ENCODE results near the gene CETP.
A peak's percentile ranks its signal among the peaks of the same experiment; 100 is the strongest.

CETP gene, protein sequence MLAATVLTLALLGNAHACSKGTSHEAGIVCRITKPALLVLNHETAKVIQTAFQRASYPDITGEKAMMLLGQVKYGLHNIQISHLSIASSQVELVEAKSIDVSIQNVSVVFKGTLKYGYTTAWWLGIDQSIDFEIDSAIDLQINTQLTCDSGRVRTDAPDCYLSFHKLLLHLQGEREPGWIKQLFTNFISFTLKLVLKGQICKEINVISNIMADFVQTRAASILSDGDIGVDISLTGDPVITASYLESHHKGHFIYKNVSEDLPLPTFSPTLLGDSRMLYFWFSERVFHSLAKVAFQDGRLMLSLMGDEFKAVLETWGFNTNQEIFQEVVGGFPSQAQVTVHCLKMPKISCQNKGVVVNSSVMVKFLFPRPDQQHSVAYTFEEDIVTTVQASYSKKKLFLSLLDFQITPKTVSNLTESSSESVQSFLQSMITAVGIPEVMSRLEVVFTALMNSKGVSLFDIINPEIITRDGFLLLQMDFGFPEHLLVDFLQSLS

DNA sequence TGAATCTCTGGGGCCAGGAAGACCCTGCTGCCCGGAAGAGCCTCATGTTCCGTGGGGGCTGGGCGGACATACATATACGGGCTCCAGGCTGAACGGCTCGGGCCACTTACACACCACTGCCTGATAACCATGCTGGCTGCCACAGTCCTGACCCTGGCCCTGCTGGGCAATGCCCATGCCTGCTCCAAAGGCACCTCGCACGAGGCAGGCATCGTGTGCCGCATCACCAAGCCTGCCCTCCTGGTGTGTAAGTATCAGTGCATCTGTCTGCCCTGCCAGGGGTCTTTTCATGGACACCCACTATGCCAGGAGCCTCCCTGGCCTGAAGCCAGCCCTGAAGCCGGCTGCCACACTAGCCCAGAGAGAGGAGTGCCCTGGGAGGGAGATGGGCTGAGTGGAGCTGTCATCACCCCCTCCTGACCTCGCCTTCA, at the start of gene CETP:
CETP (plus strand) TSS at position 100 of the 431 bp plus-strand sequence; CDS start at position 130, 30 bp downstream.
- no peak for DNase-seq

DNA sequence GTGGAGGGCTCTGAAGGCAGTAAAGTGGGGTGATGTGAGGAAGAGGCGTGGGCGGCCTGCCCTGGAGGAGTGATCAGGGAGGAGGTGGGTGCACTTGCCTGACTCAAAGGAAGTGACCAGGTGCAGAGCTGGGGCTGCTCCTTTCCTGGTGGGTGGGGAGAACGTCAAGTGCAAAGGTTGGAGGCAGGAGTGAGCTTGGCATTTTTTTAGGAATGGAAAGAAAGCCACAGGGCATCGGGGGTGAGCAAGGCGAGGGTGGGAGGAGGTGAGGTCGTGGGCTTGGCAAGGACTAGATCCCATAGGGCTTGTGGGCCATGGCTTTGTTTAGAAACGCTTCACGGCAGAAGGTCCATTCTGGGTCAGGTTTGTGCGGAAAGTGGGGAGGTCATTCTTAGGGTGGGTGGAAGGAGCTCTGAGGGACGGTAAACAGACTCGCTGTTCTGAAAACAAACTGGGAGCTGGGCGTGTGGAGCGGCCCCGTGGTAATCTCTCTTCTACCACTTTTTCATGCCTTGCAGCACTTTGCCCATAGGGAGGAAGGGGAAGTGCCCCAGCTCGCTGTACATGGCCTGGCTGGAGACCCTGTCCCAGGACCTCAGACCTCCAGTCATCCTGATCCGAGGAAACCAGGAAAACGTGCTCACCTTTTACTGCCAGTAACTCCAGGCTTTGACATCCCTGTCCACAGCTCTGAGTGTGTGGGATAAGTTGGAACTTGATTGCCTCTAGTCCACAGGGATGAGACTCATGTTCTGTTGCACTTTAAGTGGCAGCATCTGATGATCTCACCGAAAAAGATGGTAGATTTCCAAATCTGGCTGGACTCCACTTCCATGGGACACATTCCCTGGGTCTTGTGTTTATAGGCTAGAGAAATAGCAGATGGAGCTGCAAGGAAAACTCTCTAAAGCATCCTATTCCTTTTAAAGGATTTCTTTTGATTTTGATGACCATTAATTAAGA, 48.7 kb upstream of the CETP start:
- no peak for DNase-seq

DNA sequence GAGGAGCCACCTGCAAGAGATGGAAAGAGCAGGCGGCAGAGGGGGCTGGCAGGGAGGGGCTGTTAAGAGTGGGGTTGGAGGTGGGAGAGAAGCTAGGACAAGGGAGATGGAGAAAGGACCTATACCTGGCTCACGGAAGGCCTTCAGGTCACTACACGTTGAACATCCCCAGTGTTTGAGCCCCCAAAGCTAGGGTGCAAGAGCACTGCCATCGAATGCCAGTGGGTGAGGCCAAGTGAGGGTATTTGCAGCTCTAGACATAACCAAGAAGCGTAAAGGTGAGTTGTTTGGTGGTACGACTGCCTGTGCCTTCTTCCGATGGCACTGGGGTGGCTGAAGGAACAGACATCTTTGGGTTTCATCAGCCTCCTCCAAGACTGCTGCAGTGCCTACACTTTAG, 46.9 kb upstream of the CETP start:
- no peak for DNase-seq

- DNase-seq: no peak
These were observed 46.2 kb upstream of the CETP start for GRCh38 chr16:56915336-56916119.

DNA sequence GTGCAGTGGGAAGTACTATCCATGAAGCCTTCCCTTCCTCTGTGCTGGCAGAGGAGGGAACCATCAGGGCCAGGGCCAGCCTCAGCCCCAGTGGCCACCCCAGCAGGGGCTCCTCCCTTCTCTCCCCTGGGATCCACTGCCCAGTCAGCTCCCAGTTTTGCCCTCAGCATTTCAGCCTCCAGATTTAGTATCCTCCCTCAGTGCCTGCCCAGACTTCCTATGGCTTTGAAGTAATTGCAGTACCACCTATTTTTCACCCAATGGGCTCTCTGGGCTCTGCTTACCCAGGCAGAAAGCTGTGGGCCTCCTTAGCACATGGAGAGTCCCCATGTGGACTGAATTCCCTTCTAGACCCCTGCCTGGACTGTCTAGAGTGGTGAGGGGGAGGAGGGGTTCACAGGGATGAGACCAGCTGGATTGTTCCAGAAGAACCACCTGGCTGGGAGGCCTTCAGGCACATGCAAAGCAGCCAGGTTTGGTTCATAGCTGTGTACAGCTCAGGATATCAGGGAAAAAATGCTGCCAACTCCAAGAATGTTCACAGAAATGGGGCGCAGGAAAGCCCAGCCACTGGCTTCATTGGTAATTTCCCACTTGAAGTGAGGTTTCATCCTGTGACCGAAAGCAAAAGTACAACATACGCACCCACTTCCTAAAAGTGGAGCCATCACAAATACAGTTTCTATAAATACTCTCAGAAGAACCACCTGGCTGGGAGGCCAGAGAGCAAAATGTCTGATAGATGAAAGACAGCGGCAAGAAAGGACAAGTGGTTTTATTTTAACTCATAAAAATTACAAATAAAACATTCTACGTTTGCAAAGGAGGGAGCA, 45.0 kb upstream of the CETP start:
- peak; percentile 17 for DNase-seq

- DNase-seq: no peak
These were observed 43.2 kb upstream of the CETP start for GRCh38 chr16:56918467-56919012.

DNA sequence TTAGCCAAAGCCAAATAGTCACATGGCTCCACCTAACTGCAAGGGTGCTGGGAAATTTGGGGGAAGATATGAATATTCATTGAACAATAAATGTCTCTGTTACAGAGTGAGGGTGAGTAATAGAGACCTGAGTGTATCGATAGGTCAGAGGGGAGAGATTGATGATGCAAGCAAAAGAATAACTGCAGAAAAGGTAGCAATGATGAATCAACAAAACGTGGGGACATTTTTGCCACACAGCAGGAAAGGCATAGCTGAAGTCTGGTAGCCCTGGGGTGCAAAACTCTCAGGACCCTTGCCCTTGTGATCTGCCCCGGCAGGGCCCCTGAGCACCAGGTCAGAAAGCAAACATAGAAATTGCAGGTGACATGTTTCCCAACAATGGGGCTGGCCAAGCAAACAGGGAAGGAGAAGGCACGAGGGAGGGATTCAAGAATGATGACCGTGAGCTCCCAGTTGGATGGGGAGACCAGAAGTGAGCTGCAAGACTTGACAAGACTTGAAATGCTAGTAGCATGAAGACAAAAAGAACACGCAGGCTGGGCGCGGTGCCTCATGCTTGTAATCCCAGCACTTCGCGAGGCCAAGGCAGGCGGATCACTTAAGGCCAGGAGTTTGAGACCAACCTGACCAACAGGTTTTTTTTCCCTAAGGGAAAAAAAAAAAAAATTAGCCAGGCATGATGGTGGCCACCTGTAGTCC, 42.5 kb upstream of the CETP start:
- no peak for DNase-seq

DNA sequence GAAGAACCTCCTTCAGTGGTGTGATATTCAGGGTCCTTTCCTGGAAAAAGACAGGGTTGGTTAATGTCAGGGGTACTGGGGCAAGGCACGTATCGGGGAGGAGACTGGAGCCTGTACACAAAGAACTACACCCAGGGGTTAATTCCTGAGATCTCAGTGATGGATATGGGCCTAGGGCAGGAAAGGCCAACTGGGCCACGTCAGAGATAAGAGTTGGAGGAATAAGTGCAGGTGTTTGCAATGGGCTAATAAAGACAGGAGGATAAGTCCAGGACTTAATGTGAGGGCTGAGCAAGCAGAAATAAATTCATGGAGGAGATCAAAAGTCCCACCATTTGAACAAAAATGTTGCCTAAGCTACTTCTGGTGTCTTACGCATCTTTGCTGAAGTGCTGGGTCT, 40.2 kb upstream of the CETP start:
- no peak for DNase-seq

DNA sequence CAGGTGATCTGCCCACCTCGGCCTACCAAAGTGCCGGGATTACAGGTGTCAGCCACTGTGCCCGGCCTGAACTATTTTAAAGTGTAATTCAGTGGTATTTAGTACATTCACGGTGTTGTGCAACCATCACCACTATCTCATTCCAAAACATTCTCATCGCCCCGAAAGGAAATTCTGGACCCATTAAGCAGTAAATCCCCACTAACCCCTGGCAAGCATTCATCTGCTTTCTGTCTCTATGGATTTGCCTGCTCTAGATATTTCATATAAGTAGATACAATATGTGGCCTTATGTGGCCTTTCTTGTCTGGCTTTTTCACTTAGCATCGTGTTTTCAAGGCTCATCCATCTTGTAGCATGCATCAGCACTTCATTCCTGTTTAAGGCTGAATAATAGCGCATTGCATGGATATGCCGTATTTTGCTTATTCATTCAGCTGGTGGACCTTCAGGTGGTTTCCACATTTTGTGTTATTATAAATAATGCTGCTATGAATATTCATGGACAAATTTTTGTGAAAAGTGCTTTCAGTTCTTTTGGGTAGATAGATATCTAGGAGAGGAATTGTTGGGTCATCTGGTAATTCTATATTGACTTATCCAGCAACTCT, 38.2 kb upstream of the CETP start:
- no peak for DNase-seq

DNA sequence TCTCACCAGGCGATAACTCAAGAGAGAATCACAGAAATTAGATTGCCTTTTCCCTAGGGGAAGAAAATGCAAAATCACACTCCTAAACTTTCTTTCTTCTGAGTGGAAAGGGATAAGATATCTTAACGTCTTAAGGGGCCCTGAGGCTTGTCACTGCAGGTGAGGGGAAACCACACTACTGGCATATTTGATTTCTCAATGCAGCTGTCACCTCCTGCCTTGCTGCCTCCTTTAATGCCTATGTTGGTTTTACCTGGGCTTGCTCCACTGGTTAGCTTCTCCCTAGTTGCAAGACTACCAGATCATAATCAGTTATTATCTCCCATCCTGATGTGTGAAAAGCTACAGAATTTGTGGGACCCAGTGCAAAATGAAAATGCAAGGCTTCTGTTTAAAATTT, 34.3 kb upstream of the CETP start:
- DNase-seq: no peak

GRCh38 chr16:56929639-56930038, 32.1 kb upstream of the CETP start:
- DNase-seq: no peak

GRCh38 chr16:56930486-56931270, 31.1 kb upstream of the CETP start:
- DNase-seq: no peak

GRCh38 chr16:56931271-56931891, 30.4 kb upstream of the CETP start:
- no peak for DNase-seq

DNA sequence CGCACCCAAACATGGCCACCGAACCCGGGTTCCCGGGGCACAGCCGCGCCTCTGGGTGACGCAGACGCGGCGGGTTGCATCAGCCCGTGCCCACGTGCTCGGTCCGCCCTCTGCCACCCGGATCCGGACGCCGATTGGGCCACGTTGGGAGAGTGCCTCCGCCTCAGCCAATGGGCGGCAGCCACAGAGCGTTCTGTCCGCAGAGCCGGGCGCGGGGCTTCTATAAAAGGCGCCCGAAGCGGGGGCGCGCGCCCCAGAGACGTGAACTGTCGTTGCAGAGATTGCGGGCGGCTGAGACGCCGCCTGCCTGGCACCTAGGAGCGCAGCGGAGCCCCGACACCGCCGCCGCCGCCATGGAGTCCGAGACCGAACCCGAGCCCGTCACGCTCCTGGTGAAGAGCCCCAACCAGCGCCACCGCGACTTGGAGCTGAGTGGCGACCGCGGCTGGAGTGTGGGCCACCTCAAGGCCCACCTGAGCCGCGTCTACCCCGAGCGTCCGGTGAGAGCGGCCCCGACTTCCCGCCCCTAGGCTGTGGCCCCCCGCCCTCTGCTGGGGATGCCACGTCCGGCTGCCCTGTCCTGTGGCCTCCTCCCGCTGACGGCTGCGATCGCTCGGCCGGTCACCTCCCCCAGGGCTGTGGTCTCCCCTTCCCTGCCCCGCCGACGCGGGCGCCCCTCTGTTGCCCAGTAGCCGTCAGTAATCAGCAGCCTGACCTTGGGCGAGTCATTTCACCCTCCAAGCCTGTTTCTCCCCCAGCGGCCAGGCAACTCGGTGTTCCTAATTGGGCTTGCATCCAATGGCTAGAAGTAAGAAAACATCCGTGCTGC, 29.6 kb upstream of the CETP start, which contains the start of gene HERPUD1:
HERPUD1 (plus strand) TSS at position 251 of the 829 bp plus-strand sequence; CDS start at position 354, 103 bp downstream.
- DNase-seq: peak; percentile 98

- peak; percentile 46 for DNase-seq
These were observed 28.8 kb upstream of the CETP start for GRCh38 chr16:56932721-56933619.

DNA sequence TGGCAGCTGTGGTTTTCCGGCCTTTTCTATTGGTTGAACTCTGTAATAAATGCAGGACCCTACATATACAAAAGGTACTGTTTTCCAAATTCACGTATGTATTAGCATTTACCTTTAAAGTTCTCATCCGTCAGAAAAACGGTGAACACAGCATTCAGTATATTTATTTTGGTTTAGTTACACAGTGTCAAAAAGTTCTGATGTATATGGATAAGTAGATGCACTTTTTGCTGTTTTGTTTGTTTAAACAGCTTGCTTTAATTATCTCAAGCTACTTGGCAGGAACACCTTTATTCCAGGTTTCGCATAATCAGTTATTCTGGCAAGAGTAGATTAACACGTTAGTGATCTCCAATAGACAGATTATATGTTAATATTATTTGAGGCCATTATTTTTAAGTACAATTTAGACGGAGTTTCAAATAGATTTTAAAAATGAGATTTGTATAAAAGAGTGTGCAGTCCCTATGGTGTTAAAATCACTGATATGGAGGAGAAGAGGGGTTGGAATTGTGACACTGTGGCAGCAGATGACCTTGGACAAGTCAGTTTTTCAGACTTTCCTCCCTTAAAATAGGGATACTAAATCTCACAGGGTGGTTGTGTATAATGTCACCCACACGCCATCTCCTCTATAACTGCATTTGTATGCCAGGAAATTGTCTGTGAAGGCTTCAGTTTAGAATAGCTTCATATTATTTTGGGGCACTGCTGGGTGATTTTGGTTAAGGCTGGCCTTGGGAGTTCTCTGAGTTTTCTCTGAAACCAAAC, 27.7 kb upstream of the CETP start:
- no peak for DNase-seq
